ENCODE measurements around the gene RIMBP2. TPM values are rescaled to one million over a fixed set of nuclear protein-coding genes. Genes with fewer than 3 reads are reported as not detected.

RIMBP2 gene
- polyA plus RNA-seq, 1 donor (not counting 4 experiments of a cell fraction or from before 2014, with no cell fraction given), result 0.16 TPM

- Histone ChIP-seq H3K9me3 (ENCODE audit: control insufficient read depth, low read depth, low read length) (peaks cover 18% of the 10 kb centered on the region), H3K79me2 (ENCODE audit: control insufficient read depth, insufficient read depth, low read length) (no peaks in the 10 kb centered on the region), H3K4me3 (ENCODE audit: control insufficient read depth in 2 of 3, extremely low read depth in 1 of 3, insufficient read depth in 2 of 3, low read depth in 1 of 3, low read length in 3 of 3) (no peak overlapping the region), H4K20me1 (ENCODE audit: control insufficient read depth, extremely low read depth, insufficient read depth, low read length) (no peaks in the 10 kb centered on the region), H3K27ac (ENCODE audit: control insufficient read depth, insufficient read depth, low read length) (no peak overlapping the region), H3K36me3 (ENCODE audit: control insufficient read depth in 2 of 2, extremely low read depth in 1 of 2, insufficient read depth in 2 of 2, low read length in 2 of 2) (no peaks in the 10 kb centered on the region), H3K9me1 (ENCODE audit: control insufficient read depth, extremely low read depth, insufficient read depth, low read length) (no peaks in the 10 kb centered on the region), H3K4me1 (ENCODE audit: control insufficient read depth, extremely low read depth, insufficient read depth, low read length) (no peaks in the 10 kb centered on the region), H3K27me3 (ENCODE audit: control insufficient read depth, extremely low read depth, insufficient read depth, low read length) (no peaks in the 10 kb centered on the region), H3K9ac (ENCODE audit: control insufficient read depth, extremely low read depth, insufficient read depth, low read length) (no peak overlapping the region), H2AFZ (ENCODE audit: control insufficient read depth, low read length) (no peak overlapping the region), H3K4me2 (ENCODE audit: control insufficient read depth, extremely low read depth, insufficient read depth, low read depth, low read length) (no peak overlapping the region)
- DNase-seq (ENCODE audit: low read depth, low spot score) (no peak), FAIRE-seq (no peak)
- dilution Hi-C loops (cut with MboI; ENCODE audit: extremely low pct_ligation_motif_present, low sequenced_read_pairs), result no loop called here
- no peak for TF ChIP-seq CTCF (optimal IDR thresholded peaks at IDR 0.05 in 1 of 3, IDR thresholded peaks at IDR 0.05 in 1 of 3, conservative IDR thresholded peaks at IDR 0.05 in 1 of 3; ENCODE audit: extremely low read depth in 1 of 3, insufficient read depth in 2 of 3, low read length in 3 of 3)
- TF ChIP-seq EZH2 (IDR thresholded peaks at IDR 0.05; ENCODE audit: low read length), result no peak
These were observed 136.9 kb downstream of the RIMBP2 start for GRCh38 chr12:130579231-130579630.

GRCh38 chr12:130577351-130577750, 138.7 kb downstream of the RIMBP2 start:
- dilution Hi-C loops (cut with MboI; ENCODE audit: extremely low pct_ligation_motif_present, low sequenced_read_pairs), result no loop called here
- Histone ChIP-seq H4K20me1 (ENCODE audit: control insufficient read depth, extremely low read depth, insufficient read depth, low read length) (no peaks in the 10 kb centered on the region), H3K9me1 (ENCODE audit: control insufficient read depth, extremely low read depth, insufficient read depth, low read length) (no peaks in the 10 kb centered on the region), H3K4me2 (ENCODE audit: control insufficient read depth, extremely low read depth, insufficient read depth, low read depth, low read length) (no peak overlapping the region), H3K27me3 (ENCODE audit: control insufficient read depth, extremely low read depth, insufficient read depth, low read length) (no peaks in the 10 kb centered on the region), H3K27ac (ENCODE audit: control insufficient read depth, insufficient read depth, low read length) (no peak overlapping the region), H3K4me3 (ENCODE audit: control insufficient read depth in 2 of 3, extremely low read depth in 1 of 3, insufficient read depth in 2 of 3, low read depth in 1 of 3, low read length in 3 of 3) (no peak overlapping the region), H3K4me1 (ENCODE audit: control insufficient read depth, extremely low read depth, insufficient read depth, low read length) (no peaks in the 10 kb centered on the region), H2AFZ (ENCODE audit: control insufficient read depth, low read length) (no peak overlapping the region), H3K9ac (ENCODE audit: control insufficient read depth, extremely low read depth, insufficient read depth, low read length) (no peak overlapping the region), H3K79me2 (ENCODE audit: control insufficient read depth, insufficient read depth, low read length) (no peaks in the 10 kb centered on the region), H3K9me3 (ENCODE audit: control insufficient read depth, low read depth, low read length) (peaks cover 9% of the 10 kb centered on the region), H3K36me3 (ENCODE audit: control insufficient read depth in 2 of 2, extremely low read depth in 1 of 2, insufficient read depth in 2 of 2, low read length in 2 of 2) (no peaks in the 10 kb centered on the region)
- TF ChIP-seq EZH2 (IDR thresholded peaks at IDR 0.05; ENCODE audit: low read length) (no peak), CTCF (optimal IDR thresholded peaks at IDR 0.05 in 1 of 3, IDR thresholded peaks at IDR 0.05 in 1 of 3, conservative IDR thresholded peaks at IDR 0.05 in 1 of 3; ENCODE audit: extremely low read depth in 1 of 3, insufficient read depth in 2 of 3, low read length in 3 of 3) (no peak)
- FAIRE-seq (no peak), DNase-seq (ENCODE audit: low read depth, low spot score) (no peak)
